H1 (cell line): ENCODE data around the gene CCDC171.

Experiments
- ASH2L ChIP-seq: fragments of 200-600, 300-600 bp; sonication (generic); IDR thresholded peaks from one replicate; pipeline ENCODE4 v1.7.1; 2017; ENCODE audit warnings: low read length
- CEBPB ChIP-seq: IDR thresholded peaks from 2 replicates; pipeline ENCODE4 v1.6.1; 2012; ENCODE audit warnings: low read depth, low read length
- CTCF ChIP-seq, 3 experiments: IDR thresholded peaks; 1 replicate in 2 of 3; 2 replicates in 1 of 3; pipeline versions ENCODE4 v1.5.1 to v1.6.1; 2011; ENCODE audit warnings: low read length in 3 of 3, mild to moderate bottlenecking in 3 of 3, inconsistent platforms in 2 of 3, low read depth in 1 of 3, moderate library complexity in 1 of 3; ENCODE audit not compliant: insufficient read depth in 1 of 3; ENCODE audit errors: control extremely low read depth in 1 of 3
- GABPA ChIP-seq: IDR thresholded peaks from 2 replicates; pipeline ENCODE4 v1.6.1; 2011; ENCODE audit warnings: mild to moderate bottlenecking, low read length, moderate library complexity, borderline replicate concordance; ENCODE audit not compliant: insufficient read depth
- KDM1A ChIP-seq: fragments of 200-600, 300-600 bp; sonication (generic); IDR thresholded peaks from 2 replicates; pipeline ENCODE4 v1.7.1; 2016; ENCODE audit warnings: mild to moderate bottlenecking, low read length, borderline replicate concordance
- POLR2A ChIP-seq, 2 experiments: IDR thresholded peaks; 1 replicate in 1 of 2; 2 replicates in 1 of 2; pipeline ENCODE4 v1.6.1; 2011; ENCODE audit warnings: low read depth in 2 of 2, low read length in 2 of 2, mild to moderate bottlenecking in 2 of 2; ENCODE audit errors: control extremely low read depth in 1 of 2
- POLR2AphosphoS5 ChIP-seq: IDR thresholded peaks from 2 replicates; pipeline ENCODE4 v1.6.1; 2011; ENCODE audit warnings: low read depth, low read length
- RFX5 ChIP-seq: IDR thresholded peaks from 2 replicates; pipeline ENCODE4 v1.6.1; 2011; ENCODE audit warnings: low read depth, low read length, improper control_type of control experiment, borderline replicate concordance
- TAF1 ChIP-seq: IDR thresholded peaks from 2 replicates; pipeline ENCODE4 v1.6.1; 2011; ENCODE audit warnings: mild to moderate bottlenecking, low read depth, low read length
- ZNF274 ChIP-seq: IDR thresholded peaks from 2 replicates; pipeline ENCODE4 v1.7.0; 2012; ENCODE audit warnings: low read length, borderline replicate concordance; ENCODE audit errors: extremely low read depth

GRCh38 chr9:15746905-15747304, 194.1 kb downstream of the CCDC171 start:
- TF ChIP-seq RFX5 = no peak
- no peak for TF ChIP-seq CTCF (IDR thresholded peaks at IDR 0.05; ENCODE audit: control extremely low read depth in 1 of 3, insufficient read depth in 1 of 3, low read depth in 1 of 3, low read length in 3 of 3)
- no peak for TF ChIP-seq KDM1A
- TF ChIP-seq POLR2A (IDR thresholded peaks at IDR 0.05; ENCODE audit: control extremely low read depth in 1 of 2, low read depth in 2 of 2, low read length in 2 of 2) = no peak
- no peak for TF ChIP-seq GABPA
- TF ChIP-seq POLR2AphosphoS5 = no peak
- TF ChIP-seq TAF1 = no peak
- TF ChIP-seq ZNF274 = no peak
- TF ChIP-seq CEBPB = no peak
- no peak for TF ChIP-seq ASH2L
